ENCODE measurements around the gene VPS4B. TPM values are rescaled to one million over a fixed set of nuclear protein-coding genes. Genes with fewer than 3 reads are reported as not detected.

VPS4B gene
- total RNA-seq, 1 experiment from 2014 or later: 60.2 TPM

DNA sequence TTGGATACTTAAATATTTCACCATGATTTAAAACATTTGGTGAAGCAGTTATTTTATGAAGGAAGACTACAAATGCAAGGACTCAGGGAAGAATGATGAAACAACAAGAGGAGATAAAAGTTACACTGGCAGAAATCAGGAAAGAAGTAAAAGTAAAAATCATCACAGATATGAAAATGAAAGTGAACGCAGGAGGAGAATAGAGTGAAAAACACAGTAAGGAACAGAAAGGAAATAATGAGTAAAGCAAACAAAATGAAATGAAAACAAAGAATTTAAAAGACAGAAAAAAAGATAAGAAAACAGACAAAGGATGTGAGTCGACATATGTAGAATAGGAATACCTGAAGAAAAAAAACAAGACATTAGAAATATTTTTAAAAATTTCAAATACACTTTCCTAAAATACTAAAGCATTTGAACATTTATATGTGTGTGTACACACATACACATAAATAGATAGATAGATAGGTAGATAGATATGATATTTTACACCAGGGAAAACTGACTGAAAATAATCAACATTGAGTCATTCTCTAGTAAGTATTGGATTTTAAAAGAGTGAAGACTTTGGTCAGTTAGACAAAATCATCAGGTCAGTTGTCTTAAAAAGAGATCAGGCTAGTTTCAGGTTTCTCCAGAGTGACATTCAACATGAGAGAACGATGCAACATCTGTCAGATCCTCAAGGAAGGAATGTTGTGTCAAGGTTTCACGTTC lies 43.2 kb downstream of the VPS4B start:
- Histone ChIP-seq H3K56ac (ENCODE audit: insufficient read length, low read depth, low read length) (no peak overlapping the region), H3K23me2 (ENCODE audit: insufficient read length, low read depth, low read length, poor library complexity, severe bottlenecking) (no peaks in the 10 kb centered on the region), H4K5ac (ENCODE audit: insufficient read length, low read depth, low read length) (no peak overlapping the region), H4K20me1 (ENCODE audit: control insufficient read depth, insufficient read depth, insufficient read length) (no peaks in the 10 kb centered on the region), H2BK120ac (ENCODE audit: low read depth, low read length, poor library complexity, severe bottlenecking) (no peak overlapping the region), H3K4me1 (ENCODE audit: insufficient read depth, low read length) (no peaks in the 10 kb centered on the region), H3K4me2 (ENCODE audit: insufficient read depth, insufficient read length, low read length) (no peak overlapping the region), H2AFZ (ENCODE audit: low read length) (no peak overlapping the region), H3K27me3 (ENCODE audit: insufficient read depth, low read length) (no peaks in the 10 kb centered on the region), H3K14ac (ENCODE audit: insufficient read depth, low read length) (no peak overlapping the region), H3K4ac (ENCODE audit: low read depth, low read length) (no peak overlapping the region), H2BK12ac (ENCODE audit: insufficient read length, low read depth, low read length) (no peak overlapping the region), H2BK15ac (ENCODE audit: low read depth, low read length) (no peak overlapping the region), H2BK20ac (ENCODE audit: low read depth, low read length, poor library complexity, severe bottlenecking) (no peak overlapping the region), H3K18ac (ENCODE audit: insufficient read length, low read depth, low read length) (no peak overlapping the region), H4K8ac (replicated peaks; ENCODE audit: insufficient read length, low read depth, low read length) (no peak overlapping the region), H3T11ph (ENCODE audit: low read length) (no peak overlapping the region), H3K9ac (ENCODE audit: extremely low read depth, insufficient read length, low read length) (no peak overlapping the region), H3K79me1 (ENCODE audit: insufficient read depth, low read depth, low read length, poor library complexity, severe bottlenecking) (no peaks in the 10 kb centered on the region), H3K9me3 (ENCODE audit: control insufficient read depth, low read depth, low read length) (no peaks in the 10 kb centered on the region), H2BK5ac (ENCODE audit: insufficient read length, low read length) (no peak overlapping the region), H3K79me2 (ENCODE audit: insufficient read depth, low read length) (no peaks in the 10 kb centered on the region), H3K27ac (ENCODE audit: insufficient read length, low read depth, low read length) (no peak overlapping the region), H3K23ac (ENCODE audit: insufficient read length, low read depth, low read length) (no peak overlapping the region), H4K91ac (ENCODE audit: insufficient read length, low read depth, low read length) (no peak overlapping the region), H2AK5ac (ENCODE audit: insufficient read length, low read length) (no peak overlapping the region)
- no peak for TF ChIP-seq CTCF (conservative IDR thresholded peaks at IDR 0.05)
- Mint-ChIP-seq H3K4me1 (no peaks in the 10 kb centered on the region), H3K4me3 (no peak overlapping the region), H3K27me3 (ENCODE audit: low read depth) (no peaks in the 10 kb centered on the region; the same call in 1 of the 2 replicates), H3K9me3 (peaks cover 6 to 8% of the 10 kb centered on the region in 2 experiments), H3K27ac (peak overlapping the region in 1 of 3 experiments; percentile 19; a peak in 1 of 7 replicates), H3K36me3 (ENCODE audit: insufficient read depth in 1 of 3, low read depth in 3 of 3) (peaks cover 0 to 6% (median 5%) of the 10 kb centered on the region in 3 experiments; a peak in 1 of 7 replicates)
- DNase-seq: no peak
- WGBS (ENCODE audit: extremely low coverage, insufficient read length, low lambda C conversion rate): no CpG with 5 or more reads among the region's 4 CpGs

Measured in H9 (cell line).